OCI-LY3 (cell line): ENCODE results near the gene CPNE6.

Experiments used
- EZH2phosphoT487 ChIP-seq: fragments of 200-600 bp; shearing (Covaris generic); IDR thresholded peaks from 2 replicates; pipeline ENCODE4 v1.6.1; 2018; ENCODE audit warnings: antibody characterized with exemption, mixed run types, low read depth
- TF ChIP-seq, protein P1 (sequence below): fragments of 200-600, 300-600 bp; sonication (generic); IDR thresholded peaks from 2 replicates; pipeline ENCODE4 v1.5.1; 2014; ENCODE audit warnings: antibody characterized with exemption, low read length, low read depth

DNA sequence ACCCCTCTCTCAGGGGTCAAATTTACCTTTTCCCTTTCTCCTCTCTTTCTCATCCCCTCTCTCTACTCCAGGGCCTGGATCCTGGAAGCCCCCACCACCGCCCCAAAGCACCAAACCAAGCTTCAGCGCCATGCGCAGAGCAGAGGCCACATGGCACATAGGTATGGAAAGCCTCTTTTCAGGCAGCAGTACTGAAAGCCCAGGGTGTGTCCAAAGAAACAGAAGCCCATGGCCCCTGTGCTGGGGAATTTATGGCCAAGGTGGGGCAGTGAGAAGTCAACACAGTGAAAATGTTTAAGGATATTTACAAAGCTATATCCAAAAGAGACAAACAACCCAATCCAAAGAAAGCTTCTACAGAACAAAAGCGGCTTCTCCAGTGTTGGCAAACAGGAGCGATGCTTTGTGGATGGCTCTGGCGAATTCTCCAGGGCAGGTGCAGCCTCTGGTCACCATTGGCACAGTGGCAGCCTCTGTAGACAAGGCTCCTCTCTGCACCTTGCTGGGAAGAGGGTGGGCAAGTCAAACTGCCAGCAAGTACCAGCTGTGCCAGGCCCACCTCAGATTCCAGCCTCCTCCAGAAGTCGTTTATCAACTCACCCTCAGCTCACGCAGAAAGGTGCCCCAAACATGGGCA, 4.7 kb upstream of the CPNE6 start:
- TF ChIP-seq, protein P1, sequence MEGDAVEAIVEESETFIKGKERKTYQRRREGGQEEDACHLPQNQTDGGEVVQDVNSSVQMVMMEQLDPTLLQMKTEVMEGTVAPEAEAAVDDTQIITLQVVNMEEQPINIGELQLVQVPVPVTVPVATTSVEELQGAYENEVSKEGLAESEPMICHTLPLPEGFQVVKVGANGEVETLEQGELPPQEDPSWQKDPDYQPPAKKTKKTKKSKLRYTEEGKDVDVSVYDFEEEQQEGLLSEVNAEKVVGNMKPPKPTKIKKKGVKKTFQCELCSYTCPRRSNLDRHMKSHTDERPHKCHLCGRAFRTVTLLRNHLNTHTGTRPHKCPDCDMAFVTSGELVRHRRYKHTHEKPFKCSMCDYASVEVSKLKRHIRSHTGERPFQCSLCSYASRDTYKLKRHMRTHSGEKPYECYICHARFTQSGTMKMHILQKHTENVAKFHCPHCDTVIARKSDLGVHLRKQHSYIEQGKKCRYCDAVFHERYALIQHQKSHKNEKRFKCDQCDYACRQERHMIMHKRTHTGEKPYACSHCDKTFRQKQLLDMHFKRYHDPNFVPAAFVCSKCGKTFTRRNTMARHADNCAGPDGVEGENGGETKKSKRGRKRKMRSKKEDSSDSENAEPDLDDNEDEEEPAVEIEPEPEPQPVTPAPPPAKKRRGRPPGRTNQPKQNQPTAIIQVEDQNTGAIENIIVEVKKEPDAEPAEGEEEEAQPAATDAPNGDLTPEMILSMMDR = no peak
- TF ChIP-seq EZH2phosphoT487 = no peak
